ENCODE results near the gene PROX2. TPM values are rescaled to one million over a fixed set of nuclear protein-coding genes. Genes with fewer than 3 reads are reported as not detected.
A peak's percentile ranks its signal among the peaks of the same experiment; 100 is the strongest.

The PROX2 gene
- total and polyA plus RNA-seq, 9 of the 15 experiments (the other 6 are each of a cell fraction or from before 2014, with no cell fraction given): not detected

GRCh38 chr14:74910556-74910955, 34.6 kb upstream of the PROX2 start:
- BruUV-seq (replicated peaks): no TSS peak
- Histone ChIP-seq H2AFZ (ENCODE audit: low read depth, low read length) (no peak overlapping the region), H3K9me3 (replicated peaks; ENCODE audit: control insufficient read depth, insufficient read depth, low read depth, low read length) (no peaks in the 10 kb centered on the region), H4K20me1 (replicated peaks; ENCODE audit: control insufficient read depth, insufficient read depth, low read length) (no peaks in the 10 kb centered on the region), H3K79me2 (ENCODE audit: control insufficient read depth, insufficient read depth, low read length) (no peaks in the 10 kb centered on the region), H3K4me2 (ENCODE audit: insufficient read depth, low read length) (no peak overlapping the region), H3K9me1 (ENCODE audit: control insufficient read depth, insufficient read depth, low read length) (no peaks in the 10 kb centered on the region), H3K36me3 (ENCODE audit: control insufficient read depth, insufficient read depth, low read length) (peaks cover 4% of the 10 kb centered on the region; the same call in 2 of the 3 replicates), H3K27ac (ENCODE audit: extremely low read depth, low read depth, low read length) (no peak overlapping the region), H3K9ac (ENCODE audit: insufficient read depth in 1 of 2, low read depth in 2 of 2, low read length in 2 of 2) (no peak overlapping the region), H3K27me3 (ENCODE audit: control insufficient read depth in 2 of 2, insufficient read depth in 2 of 2, low read length in 2 of 2) (no peaks in the 10 kb centered on the region), H3K4me1 (replicated peaks in 1 of 2; ENCODE audit: control insufficient read depth in 2 of 2, insufficient read depth in 2 of 2, low read length in 2 of 2) (peaks cover 10 to 42% of the 10 kb centered on the region in 2 experiments; a peak in 3 of 5 replicates), H3K4me3 (no peak overlapping the region)
- CTCF ChIA-PET (ENCODE audit: low intra/inter-chr PET ratio): no interaction called here
- in situ Hi-C loops (cut with MboI) (loop anchor here (10.0 kb wide), 1 partner anchor 164 kb away; no protein-coding TSS in a partner anchor), intact Hi-C loops (cut with micrococcal nuclease) (loop anchor here (10.0 kb wide), 1 partner anchor 394 kb away; no protein-coding TSS in a partner anchor)
- POLR2A ChIA-PET: no interaction called here
- TF ChIP-seq TARDBP (IDR thresholded peaks at IDR 0.05) (no peak), ZNF384 (IDR thresholded peaks at IDR 0.05; ENCODE audit: low read depth, low read length) (peak; percentile 79)
- peak; percentile 32; the same call in 2 of the 3 replicates for ATAC-seq
- no peak for FAIRE-seq
- DNase-seq (ENCODE audit: extremely low read depth in 1 of 4, low spot score in 3 of 4): no peak
- 20% methylated on average over 1 of the region's 10 CpGs for WGBS (ENCODE audit: insufficient coverage, low coverage, missing lambda C conversion rate)

GRCh38 chr14:74909911-74910310, 34.0 kb upstream of the PROX2 start:
- Histone ChIP-seq H3K27me3 (ENCODE audit: control insufficient read depth in 2 of 2, insufficient read depth in 2 of 2, low read length in 2 of 2) (no peaks in the 10 kb centered on the region), H3K4me3 (no peak overlapping the region), H3K36me3 (ENCODE audit: control insufficient read depth, insufficient read depth, low read length) (peaks cover 7% of the 10 kb centered on the region; the same call in 2 of the 3 replicates), H3K27ac (ENCODE audit: extremely low read depth, low read depth, low read length) (no peak overlapping the region), H4K20me1 (replicated peaks; ENCODE audit: control insufficient read depth, insufficient read depth, low read length) (no peaks in the 10 kb centered on the region), H3K4me2 (ENCODE audit: insufficient read depth, low read length) (no peak overlapping the region), H3K4me1 (replicated peaks in 1 of 2; ENCODE audit: control insufficient read depth in 2 of 2, insufficient read depth in 2 of 2, low read length in 2 of 2) (peaks cover 10 to 45% of the 10 kb centered on the region in 2 experiments; a peak in 3 of 5 replicates), H3K9me3 (replicated peaks; ENCODE audit: control insufficient read depth, insufficient read depth, low read depth, low read length) (no peaks in the 10 kb centered on the region), H2AFZ (ENCODE audit: low read depth, low read length) (no peak overlapping the region), H3K9me1 (ENCODE audit: control insufficient read depth, insufficient read depth, low read length) (no peaks in the 10 kb centered on the region), H3K9ac (ENCODE audit: insufficient read depth in 1 of 2, low read depth in 2 of 2, low read length in 2 of 2) (no peak overlapping the region), H3K79me2 (ENCODE audit: control insufficient read depth, insufficient read depth, low read length) (no peaks in the 10 kb centered on the region)
- in situ Hi-C loops (cut with MboI) (loop anchor here (10.0 kb wide), 1 partner anchor 165 kb away; no protein-coding TSS in a partner anchor), intact Hi-C loops (cut with micrococcal nuclease) (loop anchor here (5.0 to 10.0 kb wide), 2 partner anchors 303 to 395 kb away; no protein-coding TSS in a partner anchor)
- no peak for TF ChIP-seq NFYB (IDR thresholded peaks at IDR 0.05; ENCODE audit: extremely low read depth, insufficient read length)
- TF ChIP-seq ZBTB12 (CRISPR knock-in tag; IDR thresholded peaks at IDR 0.05): no peak
- TF ChIP-seq ATF3 (IDR thresholded peaks at IDR 0.05): no peak
- no peak for TF ChIP-seq ATF3 (CRISPR knock-in tag; conservative IDR thresholded peaks at IDR 0.05)
- no peak for TF ChIP-seq MAX (CRISPR knock-in tag; IDR thresholded peaks at IDR 0.05)
- no peak for TF ChIP-seq BRF1 (IDR thresholded peaks at IDR 0.05; ENCODE audit: borderline replicate concordance, extremely low read depth, insufficient read length)
- TF ChIP-seq ZNF41 (CRISPR knock-in tag; conservative IDR thresholded peaks at IDR 0.05): no peak
- TF ChIP-seq U2AF1 (optimal IDR thresholded peaks at IDR 0.05; ENCODE audit: low read depth, low read length): no peak
- TF ChIP-seq DDX20 (tag; IDR thresholded peaks at IDR 0.05; ENCODE audit: low read depth): no peak
- TF ChIP-seq MAFF (IDR thresholded peaks at IDR 0.05; ENCODE audit: low read length): no peak
- FAIRE-seq: no peak
- BruUV-seq (replicated peaks): no TSS peak
- ChIA-PET CTCF (ENCODE audit: low intra/inter-chr PET ratio) (no interaction called here), POLR2A (interaction anchor here (0.6 to 0.9 kb wide), 2 partner anchors 9 to 27 kb away, joined by 3 read pairs; no protein-coding TSS in a partner anchor)
- no peak for ATAC-seq
- DNase-seq (ENCODE audit: extremely low read depth in 1 of 4, low spot score in 3 of 4): no peak
- WGBS (ENCODE audit: insufficient coverage, low coverage, missing lambda C conversion rate): 92% methylated on average over 2 of the region's 10 CpGs
